SHP77 treated with DMSO at 0.1 percent for 48 hours (cell line): ENCODE measurements around the gene ACTG2.

Source experiments
- DNase-seq: peaks from one replicate; lab custom pipeline; 2025; lab: John Stamatoyannopoulos, UW

The ACTG2 gene

GRCh38 chr2:73969356-73969755 is 76.5 kb downstream of the ACTG2 start:
- DNase-seq, result no peak
